GM19193 (cell line): ENCODE measurements around the gene FGD5.

ENCODE experiments used
- POLR2A ChIP-seq: IDR thresholded peaks from 4 replicates; pipeline ENCODE4 v1.6.1; 2011; ENCODE audit not compliant: insufficient read depth, insufficient read length; ENCODE audit errors: extremely low read depth

FGD5 gene

GRCh38 chr3:14867936-14868570 is 49.3 kb downstream of the FGD5 start:
- no peak for TF ChIP-seq POLR2A

GRCh38 chr3:14869917-14870782 is 51.4 kb downstream of the FGD5 start:
- no peak for TF ChIP-seq POLR2A

- no peak for TF ChIP-seq POLR2A
Observed at GRCh38 chr3:14870783-14871060, 52.0 kb downstream of the FGD5 start.

GRCh38 chr3:14871456-14872200 is 52.9 kb downstream of the FGD5 start:
- no peak for TF ChIP-seq POLR2A

GRCh38 chr3:14872706-14873105 is 53.9 kb downstream of the FGD5 start:
- TF ChIP-seq POLR2A = no peak

GRCh38 chr3:14874784-14875183 is 56.0 kb downstream of the FGD5 start:
- TF ChIP-seq POLR2A = no peak

- TF ChIP-seq POLR2A = no peak
Observed at GRCh38 chr3:14875411-14876175, 56.8 kb downstream of the FGD5 start.

GRCh38 chr3:14876921-14877333 is 58.2 kb downstream of the FGD5 start:
- TF ChIP-seq POLR2A = no peak

GRCh38 chr3:14877469-14877868 is 58.7 kb downstream of the FGD5 start:
- no peak for TF ChIP-seq POLR2A

- no peak for TF ChIP-seq POLR2A
Observed at GRCh38 chr3:14879211-14879874, 60.6 kb downstream of the FGD5 start.

- no peak for TF ChIP-seq POLR2A
Observed at GRCh38 chr3:14880447-14881106, 61.8 kb downstream of the FGD5 start.

- no peak for TF ChIP-seq POLR2A
Observed at GRCh38 chr3:14883226-14883625, 64.5 kb downstream of the FGD5 start.

- TF ChIP-seq POLR2A = no peak
Observed at GRCh38 chr3:14884665-14885064, 65.9 kb downstream of the FGD5 start.

GRCh38 chr3:14885307-14885706 is 66.5 kb downstream of the FGD5 start:
- TF ChIP-seq POLR2A = no peak
